K562 (cell line): ENCODE measurements around the gene TLCD1. TPM values are rescaled to one million over a fixed set of nuclear protein-coding genes. Genes with fewer than 3 reads are reported as not detected.

Source experiments
- ADNP ChIP-seq: fragments of 200-800 bp; sonication (Bioruptor generic); IDR thresholded peaks from 2 replicates; pipeline ENCODE4 v1.6.1; 2016; ENCODE audit warnings: missing genetic modification characterization, missing compliant biosample characterization
- ARID3B ChIP-seq: fragments of 250-450 bp; sonication (Bioruptor Pico); IDR thresholded peaks from 2 replicates; pipeline ENCODE4 v1.4.0; 2020; ENCODE audit warnings: borderline replicate concordance
- CBFA2T2 ChIP-seq: fragments of 450-650 bp; conservative IDR thresholded peaks from 2 replicates; pipeline ENCODE4 v1.6.1; 2017; ENCODE audit warnings: mild to moderate bottlenecking
- CBFA2T3 ChIP-seq: fragments of 450-650 bp; IDR thresholded peaks from 2 replicates; pipeline ENCODE4 v1.6.1; 2017
- E2F6 ChIP-seq, 2 experiments: IDR thresholded peaks; 2 replicates each; pipeline ENCODE4 v1.6.1; 2011; ENCODE audit warnings: borderline replicate concordance in 1 of 2, control low read depth in 1 of 2, low read depth in 1 of 2, low read length in 1 of 2, mild to moderate bottlenecking in 1 of 2, mixed read lengths in 1 of 2, moderate library complexity in 1 of 2; ENCODE audit not compliant: insufficient read depth in 1 of 2, insufficient read length in 1 of 2, poor library complexity in 1 of 2, severe bottlenecking in 1 of 2; ENCODE audit errors: extremely low read depth in 1 of 2
- GABPB2 ChIP-seq: fragments of 250-450 bp; sonication (Bioruptor Pico); conservative IDR thresholded peaks from 2 replicates; pipeline ENCODE4 v1.5.1; 2021; ENCODE audit warnings: mild to moderate bottlenecking
- HCFC1 ChIP-seq: IDR thresholded peaks from 2 replicates; pipeline ENCODE4 v1.6.1; 2012; ENCODE audit warnings: low read depth, low read length, improper control_type of control experiment
- KAT7 ChIP-seq: sonication (generic); formaldehyde crosslinking; IDR thresholded peaks from 2 replicates; pipeline ENCODE4 v1.8.0; 2022; ENCODE audit warnings: missing genetic modification reagents, mild to moderate bottlenecking, borderline replicate concordance
- KAT8 ChIP-seq: fragments of 450-650 bp; IDR thresholded peaks from 2 replicates; pipeline ENCODE4 v1.6.1; 2016; ENCODE audit warnings: low read depth, mild to moderate bottlenecking
- MTA1 ChIP-seq: fragments of 450-650 bp; IDR thresholded peaks from 2 replicates; pipeline ENCODE4 v1.6.1; 2017; ENCODE audit warnings: borderline replicate concordance
- NFIX ChIP-seq: fragments of 250-450 bp; sonication (Bioruptor Pico); IDR thresholded peaks from 2 replicates; pipeline ENCODE4 v1.4.0; 2020; ENCODE audit warnings: low read depth, mild to moderate bottlenecking, moderate library complexity
- NUFIP1 ChIP-seq: fragments of 450-650 bp; IDR thresholded peaks from 2 replicates; pipeline ENCODE4 v1.6.1; 2018; ENCODE audit not compliant: partially characterized antibody
- POLR2B ChIP-seq: fragments of 450-650 bp; IDR thresholded peaks from 2 replicates; pipeline ENCODE4 v1.6.1; 2018; ENCODE audit warnings: low read depth; ENCODE audit not compliant: partially characterized antibody
- RB1 ChIP-seq: fragments of 450-650 bp; IDR thresholded peaks from 2 replicates; pipeline ENCODE4 v1.6.1; 2017; ENCODE audit warnings: low read depth, mild to moderate bottlenecking
- RFX7 ChIP-seq: fragments of 250-450 bp; sonication (Bioruptor Pico); IDR thresholded peaks from 2 replicates; pipeline ENCODE4 v1.5.1; 2021; ENCODE audit warnings: mild to moderate bottlenecking
- ZBTB1 ChIP-seq: sonication (generic); formaldehyde crosslinking; IDR thresholded peaks from 2 replicates; pipeline ENCODE4 v1.8.1; 2023; ENCODE audit warnings: missing genetic modification reagents, low read depth, mild to moderate bottlenecking, borderline replicate concordance
- ZBTB43 ChIP-seq: sonication (generic); formaldehyde crosslinking; IDR thresholded peaks from 2 replicates; pipeline ENCODE4 v1.8.0; 2023; ENCODE audit warnings: mild to moderate bottlenecking, missing genetic modification reagents
- ZEB2 ChIP-seq: fragments of 450-650 bp; IDR thresholded peaks from 2 replicates; pipeline ENCODE4 v1.6.1; 2016
- ZNF174 ChIP-seq: fragments of 250-450 bp; sonication (Bioruptor Pico); IDR thresholded peaks from 2 replicates; pipeline ENCODE4 v1.4.0; 2020; ENCODE audit warnings: mild to moderate bottlenecking
- ZNF197 ChIP-seq: fragments of 200-800 bp; sonication (Bioruptor generic); IDR thresholded peaks from 2 replicates; pipeline ENCODE4 v1.6.1; 2016; ENCODE audit warnings: low read depth, missing genetic modification characterization, missing compliant biosample characterization
- ZNF212 ChIP-seq: fragments of 450-650 bp; formaldehyde crosslinking; IDR thresholded peaks from 2 replicates; pipeline ENCODE4 v1.4.0; 2020; ENCODE audit warnings: mild to moderate bottlenecking
- ZNF639 ChIP-seq, 2 experiments: fragments of 200-800 bp in 1 of 2; sonication (Bioruptor generic) in 1 of 2; sonication (generic) in 1 of 2; formaldehyde crosslinking in 1 of 2; IDR thresholded peaks in 1 of 2; conservative IDR thresholded peaks in 1 of 2; 2 replicates each; pipeline versions ENCODE4 v1.5.0 to v1.6.1; 2016 to 2020; ENCODE audit warnings: missing compliant biosample characterization in 1 of 2, missing genetic modification characterization in 1 of 2, missing genetic modification reagents in 1 of 2
- ZNF696 ChIP-seq: fragments of 250-450 bp; sonication (Bioruptor Pico); conservative IDR thresholded peaks from 2 replicates; pipeline ENCODE4 v1.4.0; 2020; ENCODE audit warnings: mild to moderate bottlenecking, moderate library complexity
- polyA plus RNA-seq, 8 experiments: library from polyadenylated mRNA; depleted of rRNA in 4 of 8; stranded (reverse) in 5 of 8; unstranded in 3 of 8; fragments of >200 nt; fragmentation: Nextera tagmentation in 2 of 8; fragmentation: Illumina TruSeq in 1 of 8; extraction: Ambion mirVana in 2 of 8; extraction: Trizol in 1 of 8; gene quantifications; 2 replicates each; pipeline versions ENCODE4 v1.2.1 to v1.2.3, GENCODE V29; 2011 to 2014; ENCODE audit warnings: inconsistent platforms in 1 of 8, missing spikeins in 1 of 8
- total RNA-seq, 7 experiments: library from RNA; depleted of rRNA in 6 of 7; stranded (reverse); fragments of >200 nt in 6 of 7; fragmentation: Illumina TruSeq in 2 of 7; extraction: Trizol in 2 of 7; gene quantifications; 2 replicates each; pipeline versions ENCODE4 v1.2.1 to v1.2.3, GENCODE V29; 2011 to 2021; ENCODE audit warnings: low replicate concordance in 1 of 7

The TLCD1 gene
- total and polyA plus RNA-seq, 9 of the 15 experiments (the other 6 are each of a cell fraction or from before 2014, with no cell fraction given): 6.8 to 37.7 (median 21.7) TPM

GRCh38 chr17:28720247-28720996 is 5.6 kb downstream of the TLCD1 start (continued):
- TF ChIP-seq ZNF197 (CRISPR knock-in tag) (no peak), CBFA2T3 (no peak), ZNF212 (CRISPR knock-in tag) (no peak), ZEB2 (no peak), ZBTB43 (CRISPR knock-in tag) (no peak; the same call in 1 of the 2 replicates), KAT8 (no peak; the same call in 1 of the 2 replicates), ZNF174 (CRISPR knock-in tag) (no peak), ZBTB1 (CRISPR knock-in tag) (no peak), E2F6 (IDR thresholded peaks at IDR 0.05; ENCODE audit: borderline replicate concordance in 1 of 2, extremely low read depth in 1 of 2, insufficient read depth in 1 of 2, insufficient read length in 1 of 2, low read depth in 1 of 2, low read length in 1 of 2, poor library complexity in 1 of 2, severe bottlenecking in 1 of 2) (peak in 1 of 2 experiments; percentile 10), KAT7 (CRISPR knock-in tag) (0 out of 2 replicates have a peak, but pooled peaks have one; percentile 70), RFX7 (CRISPR knock-in tag) (no peak), NUFIP1 (no peak), POLR2B (peak; percentile 53), GABPB2 (CRISPR knock-in tag) (peak; percentile 49; the same call in 1 of the 2 replicates), ARID3B (CRISPR knock-in tag) (no peak), RB1 (no peak), HCFC1 (no peak), CBFA2T2 (no peak), ZNF696 (CRISPR knock-in tag) (no peak), NFIX (CRISPR knock-in tag) (no peak), ZNF639 (CRISPR knock-in tag; conservative IDR thresholded peaks at IDR 0.05 in 1 of 2, IDR thresholded peaks at IDR 0.05 in 1 of 2) (no peak), MTA1 (no peak), ADNP (no peak)
